Right forelimb (tissue), 1 donor: ENCODE measurements around the gene DYNC1H1.
A peak's percentile ranks its signal among the peaks of the same experiment; 100 is the strongest.
"Not testable (repeated sequence)": the region's sequence is repeated elsewhere in the genome, so short reads cannot be mapped to it uniquely, and the experiment has no call there.

Source experiments
- DNase-seq: peaks from one replicate; pipeline ENCODE4 v3.0.0-alpha.2; 2018

Gene DYNC1H1

GRCh38 chr14:102043251-102044025 lies 79.1 kb downstream of the DYNC1H1 start:
- DNase-seq, result no peak

GRCh38 chr14:102044566-102044965 lies 80.2 kb downstream of the DYNC1H1 start:
- DNase-seq, result no peak

- DNase-seq, result peak; percentile 87
Measured at GRCh38 chr14:102046337-102047278, 82.2 kb downstream of the DYNC1H1 start.

DNA sequence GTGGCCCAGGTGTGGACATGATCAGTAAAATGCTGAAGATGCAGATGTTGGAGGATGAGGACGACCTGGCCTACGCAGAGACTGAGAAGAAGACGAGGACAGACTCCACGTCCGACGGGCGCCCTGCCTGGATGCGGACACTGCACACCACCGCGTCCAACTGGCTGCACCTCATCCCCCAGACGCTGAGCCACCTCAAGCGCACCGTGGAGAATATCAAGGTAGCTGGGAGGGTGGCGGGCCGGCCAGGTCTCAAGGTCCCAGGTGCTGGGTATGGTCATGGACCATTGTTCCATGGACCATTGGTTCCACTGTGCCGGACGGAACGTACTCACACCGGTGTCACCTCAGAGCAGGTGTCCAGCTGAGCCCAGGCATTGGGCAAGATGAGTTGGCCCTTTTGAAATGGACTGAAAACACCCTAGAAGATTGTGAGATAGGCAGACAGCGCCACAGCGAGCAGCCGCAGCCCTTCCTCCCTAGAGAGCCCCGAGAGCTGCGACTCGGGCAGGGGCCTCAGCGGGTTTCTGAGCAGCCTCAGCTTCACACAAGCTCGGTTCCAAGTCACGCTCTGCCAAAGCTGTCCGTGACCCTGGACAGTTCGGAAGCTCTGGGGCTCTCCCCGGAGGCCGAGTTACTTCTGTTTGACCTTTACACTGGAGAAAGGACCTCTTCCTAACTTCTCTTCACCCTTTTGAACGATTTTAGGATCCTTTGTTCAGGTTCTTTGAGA lies 83.6 kb downstream of the DYNC1H1 start:
- no peak for DNase-seq

GRCh38 chr14:102049258-102050025 lies 85.1 kb downstream of the DYNC1H1 start:
- no peak for DNase-seq

GRCh38 chr14:102050026-102050405 lies 85.6 kb downstream of the DYNC1H1 start:
- DNase-seq, result no peak

DNA sequence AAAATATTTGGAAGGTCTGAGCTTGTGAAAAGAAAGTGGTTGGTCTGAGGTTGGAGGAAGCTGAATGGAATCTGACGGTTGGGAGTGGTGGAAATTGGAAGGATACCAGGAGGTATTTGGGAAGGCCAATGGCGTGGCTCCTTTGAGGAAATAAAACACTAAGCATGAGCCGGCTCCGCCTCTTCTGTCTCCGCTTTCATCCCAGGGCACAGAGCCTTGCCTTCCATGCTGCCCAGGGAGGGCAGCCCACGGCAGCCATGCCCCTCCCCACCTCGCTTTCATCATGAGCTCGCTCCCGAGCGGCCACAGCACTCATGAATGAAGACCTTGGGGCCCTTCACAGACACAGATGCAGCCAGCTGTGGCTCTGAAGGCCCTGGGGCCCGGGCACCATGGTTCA lies 86.3 kb downstream of the DYNC1H1 start:
- DNase-seq, result peak; percentile 60

DNA sequence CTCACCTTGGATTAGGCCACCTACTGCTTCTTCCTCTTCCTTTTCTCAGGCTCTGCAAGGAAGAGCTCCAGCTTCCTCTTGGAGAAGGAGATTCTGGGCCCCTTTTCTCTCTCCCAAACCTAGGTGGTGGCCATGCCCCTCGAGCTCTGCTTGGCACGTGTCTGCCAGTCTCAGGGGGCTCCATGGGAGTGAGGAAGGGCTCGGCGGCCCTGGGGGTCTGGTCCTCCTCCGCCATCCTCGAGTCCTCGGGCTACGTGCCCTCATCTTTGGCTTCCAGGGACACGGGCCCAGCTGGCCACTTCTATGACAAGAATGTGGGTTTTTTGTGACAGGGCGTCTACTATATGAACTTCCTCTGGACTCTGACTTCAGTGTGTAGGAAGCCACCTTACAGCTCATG lies 88.1 kb downstream of the DYNC1H1 start:
- DNase-seq, result no peak

DNA sequence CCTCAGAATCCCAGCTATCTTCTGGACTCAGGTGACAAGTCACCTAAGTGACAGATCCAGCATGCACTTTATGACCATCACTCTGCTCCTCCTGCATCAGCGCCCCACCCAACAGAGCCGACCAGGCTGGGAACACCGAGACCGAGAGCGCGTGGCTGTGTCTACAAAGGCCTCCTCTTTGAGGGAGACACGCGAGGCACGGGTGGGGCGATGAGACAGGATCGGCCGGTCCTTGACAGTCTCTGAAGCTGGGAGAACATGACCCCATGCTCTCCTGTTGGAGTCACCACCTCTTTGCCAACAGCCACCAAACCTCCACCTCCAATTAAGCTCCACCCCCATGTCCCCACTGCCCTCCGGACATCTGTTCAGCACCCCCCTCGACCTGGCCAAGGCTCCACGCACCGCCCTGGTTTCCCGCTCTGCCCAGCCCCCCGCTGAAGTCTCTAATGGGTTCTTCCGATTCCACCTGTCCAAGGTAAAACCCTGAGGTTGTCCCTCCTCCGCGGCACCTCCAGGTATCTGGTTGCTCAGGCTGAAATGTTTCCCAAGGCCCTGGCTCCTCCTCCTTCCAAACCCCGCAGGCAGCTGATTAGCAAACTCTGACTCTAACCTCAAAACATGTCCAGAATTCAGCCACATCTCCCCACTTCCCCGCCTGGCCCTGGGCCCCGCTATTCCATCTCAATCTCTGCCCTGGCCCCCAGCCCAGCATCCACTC lies 91.0 kb downstream of the DYNC1H1 start:
- DNase-seq, result no peak

DNA sequence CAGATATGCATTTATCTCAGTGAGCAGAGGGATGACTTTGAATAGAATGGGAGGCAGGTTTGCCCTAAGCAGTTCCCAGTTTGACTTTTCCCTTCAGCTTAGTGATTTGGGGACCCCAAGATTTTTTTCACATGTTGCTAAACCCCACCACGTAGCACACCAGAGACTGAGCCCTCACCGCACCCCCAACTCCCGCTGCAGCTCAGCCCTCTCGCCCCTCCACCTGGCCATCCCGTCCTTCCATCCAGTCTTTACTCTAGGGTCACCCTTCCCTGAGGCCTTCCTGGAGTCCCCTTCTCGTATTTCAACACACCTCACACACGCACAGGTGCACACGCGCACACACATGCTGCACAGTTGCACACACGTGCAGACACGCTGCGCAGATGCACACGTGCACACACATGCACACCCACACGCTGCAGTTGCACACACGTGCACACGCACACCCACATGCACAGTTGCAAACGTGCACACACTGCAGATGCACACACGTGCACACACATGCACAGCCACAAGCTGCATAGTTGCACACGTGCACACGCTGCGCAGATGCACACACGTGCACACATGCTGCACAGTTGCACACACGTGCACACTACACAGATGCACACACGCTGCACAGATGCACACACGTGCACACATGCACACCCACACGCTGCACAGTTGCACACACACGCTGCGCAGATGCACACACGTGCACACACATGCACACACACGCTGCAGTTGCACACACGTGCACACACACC lies 92.5 kb downstream of the DYNC1H1 start:
- no peak for DNase-seq

GRCh38 chr14:102057480-102058114 lies 93.2 kb downstream of the DYNC1H1 start:
- no peak for DNase-seq

- DNase-seq, result no peak
Measured at GRCh38 chr14:102058146-102058545, 93.8 kb downstream of the DYNC1H1 start.

GRCh38 chr14:102058961-102059360 lies 94.6 kb downstream of the DYNC1H1 start:
- DNase-seq, result no peak

DNA sequence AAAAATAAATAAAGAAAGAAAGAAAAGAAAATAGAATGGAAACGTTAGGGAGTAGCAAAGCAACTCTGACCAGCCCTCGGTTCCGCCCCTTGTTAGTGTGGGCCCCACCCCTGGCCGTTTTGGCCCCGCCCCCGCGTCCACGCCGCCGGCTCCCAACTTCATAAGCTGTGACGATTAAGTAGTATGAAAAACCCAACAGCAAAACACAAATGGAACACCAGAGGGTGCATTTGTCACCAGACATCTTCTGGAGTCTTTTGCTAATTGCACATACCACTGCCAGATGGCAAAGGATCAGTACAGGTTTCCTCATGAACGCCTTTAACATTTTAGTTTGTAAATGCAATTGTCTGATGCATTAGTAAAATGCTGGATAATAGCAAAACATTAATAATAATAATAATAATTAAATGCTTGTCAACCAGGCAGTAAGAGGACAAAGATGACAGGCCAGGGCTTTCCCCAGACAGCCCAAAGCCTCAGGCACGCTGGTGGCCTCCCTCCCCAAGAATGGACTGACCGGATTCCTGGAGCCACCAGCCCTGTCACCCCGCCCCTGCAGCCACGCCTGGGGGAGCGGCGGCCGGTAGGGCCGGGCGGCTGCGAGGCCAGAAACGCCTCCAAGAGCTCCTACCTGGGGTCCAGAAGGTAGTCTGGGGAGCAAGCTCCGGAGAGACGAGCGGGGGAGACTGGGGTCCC lies 98.9 kb downstream of the DYNC1H1 start:
- peak; percentile 81 for DNase-seq

DNA sequence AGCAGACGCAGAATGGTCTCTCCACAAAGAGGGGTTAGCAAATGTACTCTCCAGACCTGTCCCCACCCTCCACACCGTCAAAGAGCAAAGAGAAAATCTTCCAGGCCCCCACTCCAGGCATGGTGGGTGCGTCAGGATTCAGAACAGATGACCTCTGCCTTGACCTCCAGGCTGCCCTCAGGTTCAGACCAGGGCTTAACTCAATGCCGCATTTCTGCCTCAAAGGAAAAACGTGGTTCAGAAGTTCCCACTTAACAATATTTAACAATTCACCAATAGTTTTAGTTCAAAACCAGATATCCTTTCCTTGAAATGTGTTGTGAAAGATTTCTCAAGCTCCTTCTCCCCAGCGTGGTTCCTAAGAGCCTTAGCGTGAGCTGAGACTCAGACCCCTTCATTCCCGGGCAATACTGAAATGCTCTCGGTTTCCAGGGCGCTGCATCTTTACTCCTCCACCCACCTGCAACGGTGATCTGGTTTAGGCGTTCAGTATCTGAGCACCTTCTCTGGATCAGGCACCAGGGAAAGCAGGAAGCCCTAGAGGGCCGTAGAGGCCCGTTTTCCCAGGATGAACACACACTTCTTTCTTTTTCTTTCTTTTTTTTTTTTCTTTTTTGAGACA lies 99.5 kb downstream of the DYNC1H1 start:
- no peak for DNase-seq

GRCh38 chr14:102064590-102064989 lies 100.2 kb downstream of the DYNC1H1 start:
- not testable (repeated sequence) for DNase-seq

GRCh38 chr14:102066041-102066451 lies 101.7 kb downstream of the DYNC1H1 start:
- DNase-seq, result no peak

- DNase-seq, result no peak
Measured at GRCh38 chr14:102071283-102071998, 107.1 kb downstream of the DYNC1H1 start.
